Kidney tubule cell (primary cell): ENCODE results near the gene STPG4.

Experiments
- DNase-seq: peaks from one replicate; pipeline ENCODE4 v3.0.0-alpha.2; 2018; ENCODE audit warnings: low spot score

STPG4 gene

GRCh38 chr2:47070920-47071824 lies 83.9 kb downstream of the STPG4 start:
- peak; percentile 90 for DNase-seq

DNA sequence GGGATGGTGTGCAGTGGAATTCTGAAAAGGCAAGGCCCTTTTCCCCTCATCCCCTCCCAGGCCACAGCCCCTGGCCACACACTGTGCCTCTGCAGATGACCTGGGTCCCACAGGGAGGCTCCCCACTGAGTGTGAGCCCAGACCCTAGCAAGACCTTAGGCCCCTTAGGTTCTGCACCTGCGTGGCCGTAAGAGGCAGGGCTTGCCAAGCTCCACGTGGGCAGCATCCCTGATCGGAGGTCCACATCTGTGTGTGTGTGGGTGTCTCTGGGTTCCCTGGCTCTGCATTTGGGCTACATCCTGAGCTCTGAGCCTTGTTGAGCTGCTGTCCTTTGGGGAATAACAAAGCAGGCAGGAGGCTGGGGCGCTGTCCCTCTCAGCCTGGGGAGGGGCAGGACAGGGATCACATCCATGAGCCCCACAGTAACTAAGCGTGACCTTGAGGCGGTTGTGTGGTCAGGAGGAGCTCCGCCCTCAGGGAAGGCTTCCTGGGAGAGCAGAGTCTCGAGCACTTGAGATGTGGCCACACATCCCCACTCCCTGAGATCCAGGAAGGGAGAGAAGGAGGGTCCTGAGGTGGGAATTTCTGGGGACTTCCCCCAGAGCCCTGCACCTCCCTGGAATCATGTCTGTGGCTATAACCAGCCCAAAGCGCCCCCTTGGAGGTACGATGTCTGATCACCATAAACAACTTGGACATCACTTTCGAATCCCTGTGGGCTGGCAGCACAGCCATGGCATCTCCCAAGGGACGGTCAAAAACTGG lies 84.8 kb downstream of the STPG4 start:
- peak; percentile 55 for DNase-seq

DNA sequence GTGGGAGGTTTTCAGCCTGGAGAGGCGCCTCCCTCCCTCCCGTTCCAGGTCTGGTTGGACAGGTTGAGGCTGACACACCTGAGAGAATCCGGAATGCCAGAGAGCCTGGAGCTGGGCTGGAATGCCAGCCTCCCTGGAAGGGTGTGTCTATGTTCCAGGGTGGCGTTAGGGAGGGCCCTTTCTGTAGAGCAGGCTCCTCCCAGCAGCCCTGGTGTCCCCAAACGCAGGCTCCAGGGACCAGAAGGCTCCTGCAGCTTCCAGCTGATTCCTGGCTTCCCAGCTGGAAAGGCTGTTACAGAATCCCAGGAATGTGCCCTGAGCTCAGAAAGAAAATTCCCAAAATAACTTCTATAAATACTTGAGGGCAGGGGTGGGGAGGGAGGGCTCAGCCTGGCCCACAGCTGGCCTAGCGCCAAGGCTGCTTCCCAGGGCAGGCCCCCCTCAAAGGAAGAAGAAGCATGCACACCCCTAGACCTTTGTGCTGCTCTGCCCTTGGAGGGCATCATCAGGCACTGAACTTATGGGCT lies 85.4 kb downstream of the STPG4 start:
- DNase-seq = peak; percentile 95

DNA sequence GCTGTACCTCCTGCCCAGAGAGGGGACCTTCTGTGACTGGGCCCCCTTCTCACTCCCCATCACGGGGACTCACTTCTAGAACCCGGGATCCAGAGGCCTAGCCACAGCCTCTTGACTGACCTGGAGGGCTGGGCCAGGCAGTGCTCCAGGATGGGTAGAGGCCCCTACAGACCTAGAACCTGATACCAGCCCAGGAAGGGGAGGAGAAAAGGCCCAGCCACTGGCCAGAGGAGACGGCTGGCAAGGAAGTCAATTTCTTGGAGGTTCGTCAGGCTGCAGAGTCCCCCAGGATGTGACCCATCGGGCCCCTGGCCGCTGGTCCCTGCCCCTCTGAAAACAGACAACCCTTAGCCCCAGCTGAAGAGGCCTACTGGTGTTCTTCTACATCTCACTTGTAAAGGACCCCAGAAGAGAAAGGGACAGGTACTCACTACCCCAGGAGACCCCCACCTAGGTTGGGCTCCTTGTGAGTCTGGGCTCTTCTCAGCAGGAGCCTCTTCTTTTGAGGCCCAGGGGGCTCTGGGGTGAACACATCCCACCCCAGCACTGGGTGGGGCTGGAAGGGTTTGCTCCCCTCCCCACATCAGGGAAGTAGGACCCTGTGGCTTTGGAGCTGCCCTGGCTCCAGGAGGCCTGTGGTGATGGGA lies 86.0 kb downstream of the STPG4 start:
- no peak for DNase-seq

- DNase-seq = no peak
Observed at GRCh38 chr2:47067788-47068407, 87.2 kb downstream of the STPG4 start.

GRCh38 chr2:47065771-47066380 lies 89.2 kb downstream of the STPG4 start:
- peak; percentile 94 for DNase-seq

DNA sequence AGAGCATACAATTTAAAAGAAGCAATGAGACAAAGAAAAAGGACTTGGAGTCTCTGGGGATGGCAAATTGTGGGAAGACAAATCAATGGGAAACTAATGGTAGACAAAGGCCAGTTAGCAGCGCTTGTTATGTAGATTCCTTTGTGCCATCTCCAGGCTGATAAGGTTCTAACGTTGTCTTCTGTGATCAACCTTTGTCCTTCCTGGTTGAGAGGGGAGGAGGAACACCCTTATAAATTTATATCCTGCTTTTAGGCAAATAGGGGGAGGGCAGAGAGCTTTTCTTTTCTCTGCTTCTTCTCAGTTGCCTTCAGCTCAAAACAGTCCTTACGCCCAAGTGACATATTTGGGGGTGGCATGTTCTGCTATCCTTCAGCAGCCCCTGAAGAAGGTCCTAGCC lies 89.8 kb downstream of the STPG4 start:
- DNase-seq = no peak

GRCh38 chr2:47064106-47064505 lies 91.0 kb downstream of the STPG4 start:
- no peak for DNase-seq

DNA sequence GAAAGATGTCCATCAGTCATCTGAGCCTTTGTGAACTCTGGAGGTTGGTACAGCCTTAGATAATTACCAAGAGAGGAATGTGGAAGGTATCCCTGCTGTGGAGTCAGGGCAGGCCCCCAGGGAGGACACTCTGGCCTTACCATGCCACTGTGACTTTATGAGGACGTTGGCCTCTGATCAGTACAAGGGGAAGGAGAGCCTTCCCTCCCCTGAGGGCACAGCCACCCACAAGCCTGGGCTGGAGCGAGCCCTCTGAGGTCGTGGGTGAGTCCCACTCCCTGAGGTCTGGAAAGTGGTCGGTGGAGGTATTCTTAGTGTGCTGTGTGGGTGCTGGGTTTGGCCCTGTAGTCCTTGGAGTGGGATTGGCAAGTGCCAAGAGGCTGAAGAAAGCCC lies 91.6 kb downstream of the STPG4 start:
- DNase-seq = no peak

GRCh38 chr2:47062681-47063537 lies 92.2 kb downstream of the STPG4 start:
- no peak for DNase-seq

GRCh38 chr2:47061944-47062678 lies 93.0 kb downstream of the STPG4 start:
- no peak for DNase-seq

DNA sequence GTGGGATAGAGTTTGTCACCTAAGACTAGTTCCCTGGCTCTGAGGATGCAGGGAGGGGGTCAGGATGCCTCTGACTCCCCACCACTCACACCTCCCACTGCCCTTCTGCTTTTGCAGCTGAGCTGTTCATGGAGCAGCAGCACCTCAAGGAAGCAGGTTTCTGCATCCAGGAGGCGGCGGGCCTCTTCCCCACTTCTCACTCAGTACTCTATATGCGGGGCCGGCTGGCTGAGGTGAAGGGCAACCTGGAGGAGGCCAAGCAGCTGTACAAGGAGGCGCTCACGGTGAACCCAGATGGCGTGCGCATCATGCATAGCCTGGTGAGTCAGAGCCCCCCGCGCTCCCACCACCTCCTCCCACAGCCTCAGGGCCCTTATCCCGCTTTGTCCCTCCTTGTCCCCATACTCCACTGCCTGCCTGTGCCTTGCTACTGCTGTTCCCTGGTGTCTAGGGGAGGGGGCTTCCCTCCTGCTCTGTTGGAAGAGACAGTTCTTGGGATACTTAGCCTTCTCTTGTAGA lies 94.4 kb downstream of the STPG4 start:
- DNase-seq = no peak

- no peak for DNase-seq
Observed at GRCh38 chr2:47058003-47058931, 96.8 kb downstream of the STPG4 start.

DNA sequence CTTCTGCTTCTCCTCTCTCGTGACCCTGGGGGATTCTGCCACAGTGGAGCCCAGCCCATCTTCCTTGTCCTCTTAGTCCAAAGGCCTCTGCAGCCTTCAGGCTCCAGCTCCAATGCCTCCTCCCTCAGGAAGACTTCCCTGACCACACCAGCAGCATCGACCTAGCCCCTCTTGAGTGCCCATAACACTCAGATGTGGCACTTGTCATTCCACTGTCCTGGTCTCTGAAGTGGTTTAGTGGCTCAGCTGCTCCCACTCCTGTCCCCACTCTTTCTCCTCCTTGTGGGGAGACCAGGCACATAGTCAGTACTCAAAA lies 97.5 kb downstream of the STPG4 start:
- DNase-seq = no peak

GRCh38 chr2:47056868-47057686 lies 98.0 kb downstream of the STPG4 start:
- no peak for DNase-seq

DNA sequence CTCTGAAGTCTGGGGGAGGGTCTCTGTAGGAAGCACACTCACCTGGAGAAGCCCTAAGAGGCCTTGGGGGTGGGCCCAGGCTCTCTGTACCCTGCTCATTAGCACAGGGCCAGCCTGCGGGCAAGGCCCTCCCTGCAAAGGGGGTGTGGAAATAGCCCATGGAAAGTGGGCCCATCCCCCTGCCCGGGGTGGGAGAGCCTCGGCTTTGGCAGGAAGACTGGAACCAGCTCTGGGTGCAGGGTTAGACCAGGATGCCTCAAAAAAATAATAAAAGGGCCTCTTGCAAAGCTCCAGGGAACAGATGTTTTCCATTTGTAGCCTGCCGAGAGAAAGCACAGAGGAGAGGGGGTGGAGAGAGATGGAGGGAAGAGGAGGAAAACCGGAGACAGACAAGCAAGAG lies 98.7 kb downstream of the STPG4 start:
- no peak for DNase-seq

DNA sequence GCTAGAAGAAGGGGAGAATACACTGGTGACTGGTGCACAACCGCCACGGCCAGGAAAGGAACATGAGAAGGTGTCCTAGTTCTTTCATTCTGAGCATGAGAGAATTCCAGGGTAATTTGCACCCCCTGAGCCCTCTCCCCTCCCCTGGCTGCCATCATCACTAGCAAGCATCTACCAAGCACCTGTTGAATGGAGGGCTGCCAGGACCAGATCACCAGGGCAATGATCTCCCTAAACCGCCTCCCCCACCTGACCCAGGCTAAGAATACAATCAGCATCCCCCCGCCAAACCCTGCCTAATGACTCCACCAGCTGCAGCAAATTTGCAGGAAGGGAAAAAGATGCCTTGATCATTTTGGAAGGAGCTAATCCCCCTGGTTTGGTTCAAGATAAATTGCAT lies 100.2 kb downstream of the STPG4 start:
- no peak for DNase-seq

DNA sequence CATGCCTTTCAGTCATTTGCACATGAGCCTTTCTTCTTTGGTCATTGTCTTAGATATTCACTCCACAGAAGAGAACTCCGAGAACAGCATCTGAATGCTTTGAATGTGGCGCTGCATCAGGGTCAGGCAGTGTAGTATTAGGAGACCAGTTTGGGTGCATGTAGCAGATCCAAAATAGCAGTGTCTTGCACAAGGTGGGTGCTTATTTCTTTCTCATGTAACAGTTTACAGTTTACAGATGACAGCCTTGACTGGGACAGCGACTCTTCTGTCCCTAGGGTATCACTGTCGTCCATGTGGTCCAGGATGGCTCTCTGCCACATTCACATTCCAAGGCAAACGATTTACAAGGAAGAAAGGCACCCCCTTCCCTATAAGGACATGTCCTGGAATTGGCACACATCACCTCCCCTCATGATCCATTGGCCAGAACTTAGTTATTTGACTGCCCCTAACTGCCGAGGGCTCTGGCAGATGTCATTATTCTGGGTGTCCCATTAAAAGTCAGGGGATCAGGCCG lies 101.0 kb downstream of the STPG4 start:
- DNase-seq = no peak
